KMS-11 (cell line): ENCODE results near the gene KRTAP22-1.

Experiments
- H2AFZ ChIP-seq: fragments of 200-600 bp; sonication (generic); 2 replicates; pipeline ENCODE4 v1.6.1; 2016; ENCODE audit warnings: antibody characterized with exemption, mixed run types, low read depth
- H3K27ac ChIP-seq: fragments of 200-600 bp; sonication (generic); 2 replicates; pipeline ENCODE4 v1.6.1; 2016; ENCODE audit warnings: mild to moderate bottlenecking, mixed run types
- H3K27me3 ChIP-seq: fragments of 200-600 bp; sonication (generic); 2 replicates; pipeline ENCODE4 v1.6.1; 2017; ENCODE audit warnings: mild to moderate bottlenecking, low read depth, mixed run types, moderate library complexity; ENCODE audit not compliant: insufficient read depth
- H3K36me3 ChIP-seq: fragments of 200-600 bp; sonication (generic); 2 replicates; pipeline ENCODE4 v1.6.1; 2017; ENCODE audit warnings: mild to moderate bottlenecking, mixed run types; ENCODE audit not compliant: insufficient read depth
- H3K4me1 ChIP-seq: fragments of 200-600 bp; sonication (generic); 2 replicates; pipeline ENCODE4 v1.6.1; 2016; ENCODE audit warnings: mild to moderate bottlenecking, low read depth, mixed run types; ENCODE audit not compliant: poor library complexity, severe bottlenecking
- H3K4me2 ChIP-seq: fragments of 200-600 bp; sonication (generic); 2 replicates; pipeline ENCODE4 v1.7.0; 2016; ENCODE audit warnings: mild to moderate bottlenecking, mixed run types
- H3K4me3 ChIP-seq: fragments of 200-600 bp; sonication (generic); IDR thresholded peaks from 2 replicates; pipeline ENCODE4 v1.6.1; 2017; ENCODE audit warnings: low read depth, low read length, mixed read lengths; ENCODE audit not compliant: insufficient read depth
- H3K79me2 ChIP-seq: fragments of 200-600 bp; sonication (generic); 2 replicates; pipeline ENCODE4 v1.6.1; 2016; ENCODE audit warnings: low read depth, mixed run types; ENCODE audit not compliant: insufficient read depth
- H3K9ac ChIP-seq: fragments of 200-600 bp; sonication (generic); 2 replicates; pipeline ENCODE4 v1.6.1; 2016; ENCODE audit warnings: mild to moderate bottlenecking, mixed run types
- H4K20me1 ChIP-seq: fragments of 200-600 bp; sonication (generic); 2 replicates; pipeline ENCODE4 v1.6.1; 2016; ENCODE audit warnings: mild to moderate bottlenecking, mixed run types; ENCODE audit not compliant: insufficient read depth
- TF ChIP-seq, protein P1 (sequence below): fragments of 200-600 bp; sonication (generic); conservative IDR thresholded peaks from 2 replicates; pipeline ENCODE4 v1.6.1; 2017; ENCODE audit warnings: low read depth, mild to moderate bottlenecking, antibody characterized with exemption, low read length, moderate library complexity, mixed read lengths

The KRTAP22-1 gene

DNA sequence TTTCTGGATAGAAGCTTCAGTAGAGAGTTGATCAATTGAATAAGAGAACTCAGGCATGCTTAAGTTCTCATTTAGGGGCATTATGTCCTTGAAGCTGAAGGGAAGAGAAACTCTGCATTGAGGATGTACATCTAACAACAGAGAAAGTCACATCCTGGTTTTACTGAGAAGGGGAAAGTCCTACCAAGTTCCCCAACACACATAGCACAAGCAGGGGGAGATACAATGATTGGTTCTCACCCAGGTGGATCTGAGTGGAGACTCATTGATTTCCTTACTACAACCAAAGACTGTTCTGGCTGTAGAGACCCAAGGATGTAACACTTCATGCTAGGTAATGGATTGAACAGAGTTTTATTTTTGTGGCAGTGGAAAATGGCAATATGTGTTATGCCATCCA is 14.3 kb downstream of the KRTAP22-1 start:
- Histone ChIP-seq H3K27me3 (no peaks in the 10 kb centered on the region), H3K4me3 (no peak overlapping the region), H3K4me2 (no peak overlapping the region), H3K9ac (no peak overlapping the region), H3K36me3 (no peaks in the 10 kb centered on the region), H3K4me1 (peaks cover 14% of the 10 kb centered on the region), H2AFZ (no peak overlapping the region), H3K79me2 (no peaks in the 10 kb centered on the region), H4K20me1 (no peaks in the 10 kb centered on the region), H3K27ac (no peak overlapping the region)
- TF ChIP-seq, protein P1, sequence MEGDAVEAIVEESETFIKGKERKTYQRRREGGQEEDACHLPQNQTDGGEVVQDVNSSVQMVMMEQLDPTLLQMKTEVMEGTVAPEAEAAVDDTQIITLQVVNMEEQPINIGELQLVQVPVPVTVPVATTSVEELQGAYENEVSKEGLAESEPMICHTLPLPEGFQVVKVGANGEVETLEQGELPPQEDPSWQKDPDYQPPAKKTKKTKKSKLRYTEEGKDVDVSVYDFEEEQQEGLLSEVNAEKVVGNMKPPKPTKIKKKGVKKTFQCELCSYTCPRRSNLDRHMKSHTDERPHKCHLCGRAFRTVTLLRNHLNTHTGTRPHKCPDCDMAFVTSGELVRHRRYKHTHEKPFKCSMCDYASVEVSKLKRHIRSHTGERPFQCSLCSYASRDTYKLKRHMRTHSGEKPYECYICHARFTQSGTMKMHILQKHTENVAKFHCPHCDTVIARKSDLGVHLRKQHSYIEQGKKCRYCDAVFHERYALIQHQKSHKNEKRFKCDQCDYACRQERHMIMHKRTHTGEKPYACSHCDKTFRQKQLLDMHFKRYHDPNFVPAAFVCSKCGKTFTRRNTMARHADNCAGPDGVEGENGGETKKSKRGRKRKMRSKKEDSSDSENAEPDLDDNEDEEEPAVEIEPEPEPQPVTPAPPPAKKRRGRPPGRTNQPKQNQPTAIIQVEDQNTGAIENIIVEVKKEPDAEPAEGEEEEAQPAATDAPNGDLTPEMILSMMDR, result no peak

DNA sequence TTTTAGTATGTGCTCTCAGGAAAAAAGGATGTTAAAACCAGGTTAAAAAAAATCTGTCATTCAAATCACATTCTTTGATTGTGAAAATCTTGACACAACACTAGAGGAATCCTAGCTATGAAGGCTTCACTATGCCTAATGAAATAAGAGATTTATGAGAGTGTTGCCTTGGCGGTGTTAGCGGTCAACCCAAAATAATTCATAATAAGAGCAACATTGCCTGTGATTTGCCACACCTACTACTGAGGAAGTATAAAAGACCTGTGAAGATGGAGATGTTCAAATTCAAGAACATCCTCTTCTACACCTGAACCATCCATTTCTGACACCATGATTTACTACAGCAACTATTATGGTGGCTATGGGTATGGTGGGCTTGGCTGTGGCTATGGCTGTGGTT is 15.2 kb downstream of the KRTAP22-1 start, which contains the start of gene KRTAP20-1:
Gene KRTAP20-1 (plus strand): TSS at position 301 of the 400 bp plus-strand sequence. CDS start 30 bp downstream, at position 331.
- no peak within 1 kb of the TSS for H3K4me3 ChIP-seq
- no peak within 1 kb of the TSS for H3K9ac ChIP-seq
- H3K27ac ChIP-seq, result no peak within 1 kb of the TSS
- H3K79me2 ChIP-seq, result no peaks in the 10 kb centered on the region
- no peak within 1 kb of the TSS for H2AFZ ChIP-seq
- H4K20me1 ChIP-seq, result no peaks in the 10 kb centered on the region
- no peaks in the 10 kb centered on the region for H3K36me3 ChIP-seq
- no peak within 1 kb of the TSS for H3K4me2 ChIP-seq
- TF ChIP-seq, protein P1, result no peak
- H3K27me3 ChIP-seq, result no peaks in the 10 kb centered on the region
- peaks cover 14% of the 10 kb centered on the region for H3K4me1 ChIP-seq

DNA sequence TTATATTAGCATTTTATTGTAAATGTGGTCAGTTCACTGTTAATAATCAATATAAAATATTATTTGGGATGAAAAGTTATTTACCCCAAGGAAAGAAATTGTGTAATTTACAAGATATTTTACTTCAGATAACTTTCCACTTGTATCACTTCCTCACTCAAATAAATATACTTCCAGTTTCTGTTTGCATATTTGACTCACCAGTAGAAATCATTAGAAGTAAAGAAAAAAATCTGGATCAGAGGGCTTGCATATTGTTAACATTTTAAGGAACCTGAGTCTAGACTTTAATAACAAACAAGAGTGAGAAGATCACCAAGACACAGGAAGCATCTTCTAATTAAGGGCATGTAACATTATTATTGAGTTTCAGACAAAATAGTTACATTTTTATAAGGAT is 19.2 kb downstream of the KRTAP22-1 start:
- TF ChIP-seq, protein P1, result no peak
- no peak overlapping the region for H3K9ac ChIP-seq
- no peaks in the 10 kb centered on the region for H3K79me2 ChIP-seq
- H3K27ac ChIP-seq, result no peak overlapping the region
- H3K4me1 ChIP-seq, result no peaks in the 10 kb centered on the region
- H3K36me3 ChIP-seq, result no peaks in the 10 kb centered on the region
- H4K20me1 ChIP-seq, result no peaks in the 10 kb centered on the region
- H3K27me3 ChIP-seq, result no peaks in the 10 kb centered on the region
- H2AFZ ChIP-seq, result no peak overlapping the region
- H3K4me2 ChIP-seq, result no peak overlapping the region
- H3K4me3 ChIP-seq, result no peak overlapping the region

DNA sequence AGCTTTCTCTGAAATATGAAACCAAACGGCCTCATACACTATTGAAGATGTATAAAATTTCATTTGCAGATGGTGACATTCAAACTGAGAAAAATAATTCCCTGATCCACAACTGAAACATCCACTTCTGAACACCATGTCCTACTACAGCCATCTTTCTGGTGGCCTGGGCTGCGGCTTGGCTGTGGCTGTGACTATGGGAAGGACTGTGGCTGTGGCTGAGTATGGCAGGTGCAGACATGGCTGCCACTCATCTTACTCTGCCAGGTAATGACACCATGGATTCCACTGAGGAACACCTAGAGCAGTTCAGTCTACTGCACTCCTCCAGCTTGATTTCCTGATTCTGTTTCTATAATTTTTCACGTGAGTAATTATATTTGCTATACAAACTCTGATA is 19.6 kb downstream of the KRTAP22-1 start, which contains the start of gene KRTAP20-4:
Gene KRTAP20-4 (plus strand): TSS at position 106 of the 400 bp plus-strand sequence.
- Histone ChIP-seq H2AFZ (no peak within 1 kb of the TSS), H3K9ac (no peak within 1 kb of the TSS), H3K4me3 (no peak within 1 kb of the TSS), H3K27me3 (no peaks in the 10 kb centered on the region), H3K4me1 (no peaks in the 10 kb centered on the region), H3K36me3 (no peaks in the 10 kb centered on the region), H3K4me2 (no peak within 1 kb of the TSS), H4K20me1 (no peaks in the 10 kb centered on the region), H3K79me2 (no peaks in the 10 kb centered on the region), H3K27ac (no peak within 1 kb of the TSS)
- TF ChIP-seq, protein P1, result no peak

DNA sequence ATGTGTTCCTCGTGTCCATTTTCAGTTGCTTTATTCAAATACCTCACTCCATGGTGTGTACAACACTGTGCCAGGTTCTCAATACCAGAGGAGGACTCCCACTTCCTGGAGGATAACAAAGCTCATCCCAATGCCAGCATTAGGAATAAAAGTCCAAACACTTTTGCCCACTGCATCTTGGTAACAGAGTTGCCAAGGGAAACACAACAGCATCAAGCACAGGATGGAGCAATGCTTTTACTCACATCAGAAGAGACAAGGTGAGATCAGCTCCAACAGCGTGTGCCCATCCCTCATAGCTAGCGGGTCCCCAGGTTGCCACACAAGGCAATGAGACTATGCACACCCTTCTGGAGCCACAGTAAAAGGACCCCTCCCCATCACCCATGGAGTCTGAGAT is 22.5 kb downstream of the KRTAP22-1 start:
- Histone ChIP-seq H3K4me1 (no peaks in the 10 kb centered on the region), H3K27ac (no peak overlapping the region), H4K20me1 (no peaks in the 10 kb centered on the region), H3K27me3 (no peaks in the 10 kb centered on the region), H3K36me3 (no peaks in the 10 kb centered on the region), H3K4me2 (no peak overlapping the region), H3K9ac (no peak overlapping the region), H2AFZ (no peak overlapping the region), H3K79me2 (no peaks in the 10 kb centered on the region), H3K4me3 (no peak overlapping the region)
- TF ChIP-seq, protein P1, result no peak
